NCI-H128 (cell line): Measurements from ENCODE around the gene PDE6B.
"Not testable (repeated sequence)": the region's sequence is repeated elsewhere in the genome, so short reads cannot be mapped to it uniquely, and the experiment has no call there.

Source experiments
- DNase-seq: peaks from one replicate; lab custom pipeline; 2025; ENCODE audit not compliant: unreplicated experiment; lab: John Stamatoyannopoulos, UW

Gene PDE6B

GRCh38 chr4:624705-625590 is at the start of gene PDE6B:
PDE6B (plus strand) TSS chr4:625573; CDS start chr4:625627, 54 bp downstream.
- DNase-seq: no peak

DNA sequence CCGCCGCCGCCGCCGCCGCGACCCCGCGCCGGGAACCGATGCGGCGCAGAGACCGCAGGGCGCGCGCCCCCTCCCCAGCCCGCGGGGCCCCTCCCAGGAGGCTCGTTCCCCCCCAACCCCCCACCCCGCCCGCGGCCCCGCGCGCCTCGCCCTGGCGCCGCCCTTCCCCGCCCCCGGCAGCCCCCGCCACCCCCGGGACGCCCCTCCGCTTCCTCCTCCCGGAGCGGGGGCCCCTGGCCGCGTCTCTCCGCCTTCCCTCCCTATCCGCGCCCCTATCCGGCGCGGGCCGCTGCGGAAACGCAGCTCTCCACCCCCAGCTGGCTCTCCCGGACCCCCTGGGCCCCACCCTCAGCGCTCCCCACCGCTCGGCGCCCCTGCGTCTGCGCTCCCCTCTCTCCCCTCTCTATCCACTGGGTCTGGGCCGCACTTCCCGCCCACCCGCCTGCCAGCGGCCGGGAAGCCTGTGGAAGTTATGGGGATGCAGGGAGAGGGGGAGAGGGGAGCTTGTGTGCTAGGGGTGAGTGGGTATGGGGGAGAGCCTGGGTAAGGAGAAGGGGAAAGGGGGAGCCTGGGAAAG is 49.0 kb upstream of the PDE6B start, which contains the start of gene TMEM271:
Gene TMEM271 (minus strand): TSS at position 51 of the 577 bp plus-strand sequence. CDS start 233 bp downstream, outside the sequence.
- no peak for DNase-seq

DNA sequence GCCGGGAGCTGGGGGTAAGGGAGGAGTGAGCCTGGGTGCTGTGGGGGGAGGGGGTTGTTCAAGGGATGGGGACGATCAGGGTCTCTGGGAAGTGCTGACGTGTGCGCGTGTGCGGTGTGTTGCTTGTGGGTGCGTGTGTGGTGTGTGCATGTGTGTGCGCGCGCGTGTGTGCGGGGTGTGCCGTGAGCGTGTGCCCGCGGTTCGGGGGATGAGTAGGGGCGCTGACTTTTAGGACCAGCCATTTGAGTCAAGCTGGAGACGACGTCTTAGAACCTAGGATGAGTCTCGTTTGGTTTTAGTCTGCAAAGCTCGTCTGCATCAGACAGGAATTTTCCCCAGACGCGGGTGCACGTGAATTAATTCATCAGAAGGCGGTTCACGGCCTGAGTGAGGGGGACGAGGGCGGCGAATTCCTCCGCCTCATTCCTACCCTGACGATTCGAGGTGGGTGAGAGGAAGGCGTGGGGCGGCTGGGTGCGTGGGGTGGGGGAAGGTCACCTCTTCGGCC is 48.3 kb upstream of the PDE6B start:
- DNase-seq: no peak

DNA sequence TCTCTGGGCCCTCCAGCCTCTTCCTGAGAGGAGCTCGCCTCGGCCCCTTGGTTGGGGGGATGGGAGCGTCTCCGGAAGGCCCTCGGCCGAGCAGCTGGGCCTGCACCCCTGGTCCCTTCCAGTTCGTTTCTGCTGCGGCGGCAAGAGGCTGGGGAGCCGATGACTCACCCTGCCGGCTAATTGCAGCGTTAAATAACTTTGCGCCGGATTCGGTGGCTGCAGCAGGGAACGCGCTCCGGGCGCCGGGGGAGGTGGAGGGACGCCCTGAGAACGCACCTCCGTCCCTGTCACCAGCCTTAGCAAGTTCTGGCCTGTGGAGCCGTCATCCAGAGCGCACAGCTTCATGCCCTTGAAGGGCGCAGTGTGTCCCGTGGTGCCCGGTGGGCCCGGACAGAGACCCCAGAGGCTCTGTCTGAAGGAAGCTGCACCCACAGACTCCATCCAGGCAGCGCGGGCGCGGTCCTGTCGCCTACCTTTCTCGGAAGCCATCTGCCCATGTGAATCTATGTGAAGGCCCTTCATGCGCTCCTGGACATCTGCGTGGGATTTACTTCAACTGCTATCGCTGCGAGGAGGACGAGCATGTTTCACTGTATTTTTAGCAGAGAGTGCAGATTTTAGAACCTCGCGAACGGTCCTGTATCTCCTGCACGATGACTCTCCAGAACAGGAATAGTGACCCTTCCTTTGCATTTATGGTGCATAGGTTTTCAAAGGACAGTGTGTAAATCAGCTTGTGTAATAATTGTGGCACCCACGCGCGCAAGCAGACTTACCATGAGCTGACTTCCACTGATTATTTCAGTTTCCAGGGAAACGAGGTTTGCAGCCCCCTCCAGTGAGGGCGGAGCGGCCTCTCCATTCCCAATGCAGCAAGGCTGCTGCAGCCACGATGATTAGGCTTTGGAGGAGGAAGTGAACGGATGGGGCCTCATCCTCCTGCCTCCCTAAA is 47.6 kb upstream of the PDE6B start:
- no peak for DNase-seq

DNA sequence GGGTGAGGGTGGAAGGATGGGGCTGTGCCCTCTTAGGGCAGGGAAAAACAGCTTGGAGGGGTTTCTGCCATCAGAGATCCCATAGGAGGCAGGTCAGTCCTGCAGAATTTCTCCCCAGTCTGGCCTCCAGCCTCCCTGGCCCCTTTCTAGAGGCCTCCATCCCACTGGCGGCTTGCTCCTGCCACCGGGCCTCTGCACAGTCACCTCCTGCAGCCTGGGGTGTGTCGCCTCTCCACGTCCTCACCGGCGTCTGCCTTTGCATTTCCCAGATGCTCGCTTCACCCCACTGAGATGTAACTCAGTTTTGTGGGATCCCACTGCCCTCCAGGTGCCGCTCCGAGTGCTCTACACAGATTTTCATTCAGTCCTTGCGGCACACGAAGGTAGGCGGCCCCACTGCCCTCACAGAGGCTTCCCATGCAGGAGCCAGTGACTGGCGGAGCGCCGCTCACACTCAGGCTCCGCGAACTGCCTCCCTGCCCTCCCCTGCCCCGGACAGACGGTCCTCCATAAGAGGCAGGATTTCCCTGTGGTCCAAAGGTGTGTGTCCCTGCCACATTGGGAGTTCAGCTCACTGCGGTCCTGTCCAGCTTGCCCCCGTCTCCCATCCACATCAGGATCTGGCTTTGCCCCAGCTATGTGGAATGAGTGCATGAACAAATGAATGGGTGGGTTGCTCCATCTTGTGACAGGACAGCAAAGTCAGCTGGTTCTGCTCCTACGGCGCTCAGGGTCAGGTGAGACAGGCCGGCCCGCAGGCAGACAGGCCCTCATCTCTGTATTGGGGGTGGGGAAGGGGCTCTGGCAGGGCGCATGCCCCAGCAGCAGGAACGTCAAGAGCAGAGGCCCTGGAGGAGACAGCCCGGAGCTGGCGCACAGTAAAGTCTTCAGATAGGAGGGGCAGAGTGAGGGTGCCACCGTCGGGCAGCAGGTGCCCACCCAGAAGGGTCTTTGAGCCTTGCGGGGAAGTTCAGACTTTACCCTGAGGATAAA is 46.6 kb upstream of the PDE6B start:
- no peak for DNase-seq

DNA sequence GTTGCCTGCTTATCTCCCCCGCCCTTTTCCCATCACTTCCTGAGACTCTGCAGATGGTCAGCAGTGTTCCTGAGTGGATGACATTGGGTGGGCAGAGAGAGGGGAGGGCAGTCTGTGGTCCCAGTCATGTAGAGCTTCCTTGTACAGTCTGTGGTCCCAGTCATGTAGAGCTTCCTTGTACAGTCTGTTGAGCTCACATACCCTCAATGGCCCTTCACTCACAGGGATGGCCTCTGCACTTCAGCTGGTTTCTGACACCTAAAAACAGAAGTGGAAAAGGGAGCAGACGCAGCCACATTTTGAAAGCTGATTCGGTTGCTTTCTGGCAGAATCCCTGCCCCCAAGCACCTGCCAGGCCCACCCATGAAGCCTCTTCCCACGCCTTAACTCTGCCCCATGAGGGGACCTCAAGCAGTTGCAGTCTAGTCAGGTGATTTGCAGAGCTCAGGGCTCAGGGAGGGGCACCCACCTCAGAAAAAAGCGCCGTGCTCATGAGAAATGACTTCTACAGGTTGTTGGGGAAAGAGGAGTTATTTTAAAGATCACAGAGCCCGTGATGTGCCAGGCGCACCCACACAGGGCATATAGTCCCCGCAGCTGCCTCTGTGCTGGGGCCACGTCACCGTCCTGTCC is 45.7 kb upstream of the PDE6B start:
- no peak for DNase-seq

- no peak for DNase-seq
Measured at GRCh38 chr4:581181-581580, 44.2 kb upstream of the PDE6B start.

GRCh38 chr4:581753-582361 is 43.5 kb upstream of the PDE6B start:
- no peak for DNase-seq

DNA sequence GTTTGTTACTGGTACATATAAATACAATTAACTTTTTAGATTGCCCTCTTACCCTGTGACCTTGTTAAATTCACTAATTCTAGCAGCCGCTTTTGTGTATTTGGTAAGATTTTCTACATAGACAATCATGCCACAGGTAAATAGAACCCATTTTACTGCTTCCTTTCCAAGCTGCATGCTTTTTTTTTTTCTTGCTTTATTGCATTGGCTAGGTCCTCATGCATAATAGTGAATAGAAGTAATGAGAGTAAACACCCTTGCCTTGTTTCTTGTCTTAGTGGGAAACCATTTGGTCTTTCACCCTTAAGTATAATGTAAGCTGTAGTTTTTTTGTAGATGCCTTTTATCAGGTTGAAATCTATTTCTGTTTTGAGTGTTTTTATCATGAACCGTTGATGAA is 41.6 kb upstream of the PDE6B start:
- no peak for DNase-seq

DNA sequence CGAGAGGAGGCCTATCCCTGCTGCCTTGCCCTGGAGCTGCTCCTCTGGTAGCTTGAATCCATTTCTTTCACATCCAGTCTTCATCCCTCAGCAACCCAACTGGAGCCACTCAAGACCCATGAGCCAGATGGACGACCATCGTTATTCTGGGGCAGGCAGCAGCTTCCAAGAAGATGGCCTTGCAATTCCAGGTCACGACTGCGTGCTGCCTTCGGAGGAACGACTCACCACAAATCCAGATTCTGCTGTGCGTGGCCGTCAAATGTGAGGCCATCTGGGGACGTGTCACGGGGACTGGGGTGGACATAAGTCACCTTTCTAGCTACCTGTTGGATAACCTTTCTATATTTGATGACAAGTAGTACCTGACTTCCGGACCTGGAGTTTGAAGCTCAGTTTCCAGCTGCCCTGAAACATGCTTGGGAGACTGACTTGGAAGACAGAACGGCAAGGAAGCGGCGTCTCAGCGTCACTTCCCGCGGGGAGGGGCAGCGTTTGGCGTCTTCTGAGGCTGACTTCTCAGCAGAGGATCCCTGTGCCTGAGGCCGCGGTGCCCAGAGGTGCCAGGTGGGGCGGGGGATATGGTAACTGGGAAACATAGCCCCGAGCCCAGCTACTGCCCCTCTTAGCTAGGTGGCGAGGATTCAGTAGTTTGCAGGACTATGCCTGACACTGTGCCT is 37.6 kb upstream of the PDE6B start:
- no peak for DNase-seq

DNA sequence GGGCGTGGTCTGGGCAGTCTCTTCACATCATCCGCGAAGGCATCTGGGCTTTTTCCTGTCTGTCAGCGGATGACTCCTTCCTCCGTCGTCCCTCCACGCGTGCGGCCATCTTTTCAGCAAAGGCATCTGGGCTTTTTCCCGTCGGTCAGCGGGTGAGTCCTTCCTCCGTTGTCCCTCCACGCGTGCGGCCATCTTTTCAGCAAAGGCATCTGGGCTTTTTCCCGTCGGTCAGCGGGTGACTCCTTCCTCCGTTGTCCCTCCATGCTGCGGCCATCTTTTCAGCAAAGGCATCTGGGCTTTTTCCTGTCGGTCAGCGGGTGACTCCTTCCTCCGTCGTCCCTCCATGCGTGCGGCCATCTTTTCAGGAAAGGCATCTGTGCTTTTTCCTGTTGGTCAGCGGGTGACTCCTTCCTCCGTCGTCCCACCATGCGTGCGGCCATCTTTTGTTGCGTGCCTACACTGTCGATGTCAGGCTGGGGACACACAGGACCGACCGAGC is 37.0 kb upstream of the PDE6B start:
- no peak for DNase-seq

- DNase-seq: no peak
Measured at GRCh38 chr4:589219-589963, 36.0 kb upstream of the PDE6B start.

GRCh38 chr4:590313-590841 is 35.0 kb upstream of the PDE6B start:
- no peak for DNase-seq

GRCh38 chr4:592178-592577 is 33.2 kb upstream of the PDE6B start:
- not testable (repeated sequence) for DNase-seq

DNA sequence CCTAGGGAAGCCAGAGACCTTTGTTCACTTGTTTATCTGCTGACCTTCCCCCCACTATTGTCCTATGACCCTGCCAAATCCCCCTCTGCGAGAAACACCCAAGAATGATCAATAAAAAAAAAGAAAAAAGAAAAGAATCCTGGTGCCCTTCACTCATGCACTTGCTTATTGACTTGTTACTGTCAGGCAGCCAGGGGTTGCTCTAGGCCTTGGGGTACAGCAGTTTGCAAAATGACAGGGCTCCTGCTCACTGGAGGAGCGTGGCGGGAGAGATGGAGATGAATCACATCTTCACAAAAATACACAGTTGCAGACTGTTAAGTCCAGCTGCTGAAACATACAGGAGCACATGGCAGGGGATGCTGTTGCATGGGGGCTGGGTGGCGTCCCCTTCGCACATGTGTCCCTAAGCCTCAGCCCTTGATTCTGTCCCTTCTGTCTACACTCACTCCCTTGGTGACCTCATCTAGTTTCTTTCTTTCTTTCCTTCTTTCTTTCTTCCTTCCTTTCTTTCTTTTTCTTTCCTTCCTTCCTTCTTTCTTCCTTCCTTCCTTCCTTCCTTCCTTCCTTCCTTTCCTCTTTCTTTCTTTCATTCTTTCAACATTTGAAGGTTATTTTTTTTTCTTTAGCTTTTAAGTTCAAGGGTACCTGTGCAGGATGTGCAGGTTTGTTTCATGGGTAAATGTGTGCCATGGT is 32.4 kb upstream of the PDE6B start:
- no peak for DNase-seq

- DNase-seq: no peak
Measured at GRCh38 chr4:598925-599324, 26.4 kb upstream of the PDE6B start.

- no peak for DNase-seq
Measured at GRCh38 chr4:600166-600565, 25.2 kb upstream of the PDE6B start.
